ENCODE results near the gene FXN. TPM values are rescaled to one million over a fixed set of nuclear protein-coding genes. Genes with fewer than 3 reads are reported as not detected.

FXN gene
- total and polyA plus RNA-seq, 12 donors, result 7.8 to 41.8 (median 35.0) TPM

DNA sequence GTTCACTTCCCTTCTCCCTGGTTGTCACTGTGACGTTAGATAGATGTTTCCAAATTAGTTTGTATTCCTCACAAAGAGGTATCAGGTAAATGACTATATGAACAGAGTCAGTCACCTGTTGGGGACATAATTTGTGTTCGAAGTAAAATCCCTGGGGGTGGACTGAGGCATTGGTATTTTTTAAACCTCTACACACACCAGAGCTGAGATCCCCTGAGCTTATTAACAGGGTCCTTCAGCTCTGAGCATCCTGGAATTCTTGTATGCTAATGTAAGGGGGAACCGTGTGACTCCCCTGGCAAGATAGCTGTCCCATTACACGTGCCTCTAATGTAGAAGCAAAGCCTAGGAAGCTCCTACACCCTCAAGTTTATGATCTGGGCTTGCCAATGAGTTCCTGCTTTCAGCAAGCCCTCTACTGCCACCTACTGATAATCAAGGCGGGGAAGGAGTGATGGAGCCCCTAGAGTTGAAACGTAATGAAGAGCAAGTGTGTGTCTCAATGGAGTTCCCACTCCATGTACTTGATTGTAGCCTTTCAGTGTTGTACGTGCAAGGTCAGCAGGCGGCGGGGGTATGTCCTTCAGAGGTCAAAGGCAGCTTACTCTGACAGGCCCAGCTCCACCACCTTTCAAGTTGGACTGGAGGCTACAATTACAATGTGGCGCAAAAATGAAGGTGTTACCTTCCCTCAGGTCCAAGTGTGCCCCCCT, 36.0 kb upstream of the FXN start:
- Histone ChIP-seq H3K27me3 (no peaks in the 10 kb centered on the region), H3K27ac (peak overlapping the region in 9 of 10 donors; percentile 17 to 72 (median 64)), H3K4me1 (peaks cover 0 to 45% (median 27%) of the 10 kb centered on the region in 9 donors), H3K36me3 (no peaks in the 10 kb centered on the region), H3K4me3 (no peak overlapping the region), H3K9me3 (no peaks in the 10 kb centered on the region)
- peak in 1 of 2 donors; percentile 84 for DNase-seq
- 29 to 33% methylated on average over 10 of the region's 10 CpGs for WGBS, 2 donors
- ATAC-seq, result peak; percentile 86 to 93 (median 91)
- intact Hi-C loops (cut with DNase I), result loop anchor here (1.0 to 10.0 kb wide), 16 partner anchors 47 to 417 kb away; partner anchors contain the start of gene PIP5K1B (in 8 of the 10)
- TF ChIP-seq, protein P1, sequence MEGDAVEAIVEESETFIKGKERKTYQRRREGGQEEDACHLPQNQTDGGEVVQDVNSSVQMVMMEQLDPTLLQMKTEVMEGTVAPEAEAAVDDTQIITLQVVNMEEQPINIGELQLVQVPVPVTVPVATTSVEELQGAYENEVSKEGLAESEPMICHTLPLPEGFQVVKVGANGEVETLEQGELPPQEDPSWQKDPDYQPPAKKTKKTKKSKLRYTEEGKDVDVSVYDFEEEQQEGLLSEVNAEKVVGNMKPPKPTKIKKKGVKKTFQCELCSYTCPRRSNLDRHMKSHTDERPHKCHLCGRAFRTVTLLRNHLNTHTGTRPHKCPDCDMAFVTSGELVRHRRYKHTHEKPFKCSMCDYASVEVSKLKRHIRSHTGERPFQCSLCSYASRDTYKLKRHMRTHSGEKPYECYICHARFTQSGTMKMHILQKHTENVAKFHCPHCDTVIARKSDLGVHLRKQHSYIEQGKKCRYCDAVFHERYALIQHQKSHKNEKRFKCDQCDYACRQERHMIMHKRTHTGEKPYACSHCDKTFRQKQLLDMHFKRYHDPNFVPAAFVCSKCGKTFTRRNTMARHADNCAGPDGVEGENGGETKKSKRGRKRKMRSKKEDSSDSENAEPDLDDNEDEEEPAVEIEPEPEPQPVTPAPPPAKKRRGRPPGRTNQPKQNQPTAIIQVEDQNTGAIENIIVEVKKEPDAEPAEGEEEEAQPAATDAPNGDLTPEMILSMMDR (IDR thresholded peaks at IDR 0.05), result peak; percentile 54 to 87 (median 83)

GRCh38 chr9:69001921-69002320, 33.6 kb upstream of the FXN start:
- TF ChIP-seq, protein P1 (IDR thresholded peaks at IDR 0.05), result no peak
- 71 to 73% methylated on average over 8 of the region's 8 CpGs for WGBS, 2 donors
- Histone ChIP-seq H3K27me3 (no peaks in the 10 kb centered on the region), H3K9me3 (no peaks in the 10 kb centered on the region), H3K27ac (no peak overlapping the region), H3K4me1 (peaks cover 0 to 29% (median 27%) of the 10 kb centered on the region in 9 donors), H3K36me3 (no peaks in the 10 kb centered on the region), H3K4me3 (no peak overlapping the region)
- intact Hi-C loops (cut with DNase I), result loop anchor here in 4 of 10 donors (5.0 to 10.0 kb wide), 5 partner anchors 147 to 417 kb away; partner anchors contain the start of gene PIP5K1B (in 3 of the 4)
- DNase-seq (no peak), ATAC-seq (no peak)

DNA sequence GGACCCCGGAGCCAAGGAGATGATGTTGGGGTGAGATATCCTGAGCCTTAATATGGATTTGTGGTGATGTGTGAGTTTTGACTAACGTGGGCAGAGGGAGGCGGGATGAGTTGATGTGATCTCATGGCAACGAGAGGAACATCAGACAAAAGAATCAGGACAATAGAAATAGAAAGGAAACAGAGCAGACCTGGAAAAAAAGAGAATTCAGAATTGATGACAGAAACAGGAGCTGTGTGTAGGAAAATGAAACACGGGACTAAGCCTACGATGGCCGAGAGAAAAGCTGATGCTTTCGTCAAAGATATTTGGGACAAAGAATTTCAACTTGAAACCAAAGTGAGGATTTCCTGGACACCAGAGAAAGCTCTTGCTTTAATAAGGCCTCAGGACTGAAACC, 32.5 kb upstream of the FXN start:
- ATAC-seq, result no peak
- TF ChIP-seq, protein P1 (IDR thresholded peaks at IDR 0.05), result no peak
- Histone ChIP-seq H3K27ac (no peak overlapping the region), H3K36me3 (no peaks in the 10 kb centered on the region), H3K9me3 (no peaks in the 10 kb centered on the region), H3K4me1 (peaks cover 0 to 22% (median 15%) of the 10 kb centered on the region in 9 donors), H3K27me3 (no peaks in the 10 kb centered on the region), H3K4me3 (no peak overlapping the region)
- 58 to 72% methylated on average over 8 of the region's 8 CpGs for WGBS, 2 donors
- DNase-seq, result no peak
- intact Hi-C loops (cut with DNase I), result loop anchor here in 4 of 10 donors (5.0 to 10.0 kb wide), 5 partner anchors 148 to 418 kb away; partner anchors contain the start of gene PIP5K1B (in 3 of the 4)

- Histone ChIP-seq H3K4me1 (peaks cover 0 to 7% (median 0%) of the 10 kb centered on the region in 9 donors), H3K36me3 (peaks cover 0 to 4% (median 0%) of the 10 kb centered on the region in 9 donors), H3K27me3 (no peaks in the 10 kb centered on the region), H3K9me3 (no peaks in the 10 kb centered on the region), H3K27ac (no peak overlapping the region), H3K4me3 (no peak overlapping the region)
- no peak for DNase-seq
- TF ChIP-seq, protein P1 (IDR thresholded peaks at IDR 0.05), result no peak
- 44 to 55% methylated on average over 2 of the region's 2 CpGs for WGBS, 2 donors
- no peak for ATAC-seq
- intact Hi-C loops (cut with DNase I), result loop anchor here in 6 of 10 donors (2.0 to 10.0 kb wide), 7 partner anchors 20 to 428 kb away; partner anchors contain the start of gene PIP5K1B (in 3 of the 6)
Measured at GRCh38 chr9:69004836-69005235, 30.7 kb upstream of the FXN start.
